ENCODE results near the gene BTAF1. TPM values are rescaled to one million over a fixed set of nuclear protein-coding genes. Genes with fewer than 3 reads are reported as not detected.

BTAF1 gene
- total RNA-seq, 1 experiment from 2014 or later, result 49.6 TPM

DNA sequence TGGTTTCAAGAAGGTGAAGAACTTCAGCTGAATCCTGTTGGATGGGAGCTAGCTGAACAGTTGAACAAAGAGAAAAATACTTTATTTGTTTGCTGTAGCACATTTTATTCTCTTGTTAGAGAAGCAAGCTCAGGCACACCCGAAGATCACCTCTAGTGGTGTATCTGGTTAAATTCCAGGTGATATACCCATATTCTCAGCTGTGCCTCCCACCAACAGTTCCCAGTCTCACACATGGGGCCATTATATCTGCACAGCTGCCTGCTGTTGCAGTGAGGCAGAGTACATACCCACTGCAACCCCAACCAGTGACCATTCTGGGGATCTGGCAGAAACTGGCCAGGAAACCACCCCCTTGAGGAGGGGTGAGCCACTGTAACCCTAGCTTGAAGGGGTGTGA lies 9.2 kb downstream of the BTAF1 start:
- no peaks in the 10 kb centered on the region for H3K9me3 Mint-ChIP-seq
- POLR2A ChIA-PET, result no interaction called here
- CTCF ChIA-PET, result interaction anchor here (1.3 kb wide), 2 partner anchors 9 to 174 kb away, joined by 4 to 13 read pairs; partner anchors contain the start of gene BTAF1
- H3K4me3 Mint-ChIP-seq, result no peak overlapping the region
- ATAC-seq (peak; percentile 24; the same call in 1 of the 2 replicates), DNase-seq (ENCODE audit: low spot score) (no peak)
- H3K4me1 Mint-ChIP-seq, result no peaks in the 10 kb centered on the region
- TF ChIP-seq, protein P1, sequence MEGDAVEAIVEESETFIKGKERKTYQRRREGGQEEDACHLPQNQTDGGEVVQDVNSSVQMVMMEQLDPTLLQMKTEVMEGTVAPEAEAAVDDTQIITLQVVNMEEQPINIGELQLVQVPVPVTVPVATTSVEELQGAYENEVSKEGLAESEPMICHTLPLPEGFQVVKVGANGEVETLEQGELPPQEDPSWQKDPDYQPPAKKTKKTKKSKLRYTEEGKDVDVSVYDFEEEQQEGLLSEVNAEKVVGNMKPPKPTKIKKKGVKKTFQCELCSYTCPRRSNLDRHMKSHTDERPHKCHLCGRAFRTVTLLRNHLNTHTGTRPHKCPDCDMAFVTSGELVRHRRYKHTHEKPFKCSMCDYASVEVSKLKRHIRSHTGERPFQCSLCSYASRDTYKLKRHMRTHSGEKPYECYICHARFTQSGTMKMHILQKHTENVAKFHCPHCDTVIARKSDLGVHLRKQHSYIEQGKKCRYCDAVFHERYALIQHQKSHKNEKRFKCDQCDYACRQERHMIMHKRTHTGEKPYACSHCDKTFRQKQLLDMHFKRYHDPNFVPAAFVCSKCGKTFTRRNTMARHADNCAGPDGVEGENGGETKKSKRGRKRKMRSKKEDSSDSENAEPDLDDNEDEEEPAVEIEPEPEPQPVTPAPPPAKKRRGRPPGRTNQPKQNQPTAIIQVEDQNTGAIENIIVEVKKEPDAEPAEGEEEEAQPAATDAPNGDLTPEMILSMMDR (IDR thresholded peaks at IDR 0.05), result no peak
- no peak for TF ChIP-seq JAZF1 (CRISPR knock-in tag; IDR thresholded peaks at IDR 0.05)
- TF ChIP-seq FOXP1 (CRISPR knock-in tag; IDR thresholded peaks at IDR 0.05; ENCODE audit: borderline replicate concordance), result no peak
- TF ChIP-seq ELF4 (CRISPR knock-in tag; IDR thresholded peaks at IDR 0.05; ENCODE audit: low read depth), result no peak
- TF ChIP-seq, protein P2, sequence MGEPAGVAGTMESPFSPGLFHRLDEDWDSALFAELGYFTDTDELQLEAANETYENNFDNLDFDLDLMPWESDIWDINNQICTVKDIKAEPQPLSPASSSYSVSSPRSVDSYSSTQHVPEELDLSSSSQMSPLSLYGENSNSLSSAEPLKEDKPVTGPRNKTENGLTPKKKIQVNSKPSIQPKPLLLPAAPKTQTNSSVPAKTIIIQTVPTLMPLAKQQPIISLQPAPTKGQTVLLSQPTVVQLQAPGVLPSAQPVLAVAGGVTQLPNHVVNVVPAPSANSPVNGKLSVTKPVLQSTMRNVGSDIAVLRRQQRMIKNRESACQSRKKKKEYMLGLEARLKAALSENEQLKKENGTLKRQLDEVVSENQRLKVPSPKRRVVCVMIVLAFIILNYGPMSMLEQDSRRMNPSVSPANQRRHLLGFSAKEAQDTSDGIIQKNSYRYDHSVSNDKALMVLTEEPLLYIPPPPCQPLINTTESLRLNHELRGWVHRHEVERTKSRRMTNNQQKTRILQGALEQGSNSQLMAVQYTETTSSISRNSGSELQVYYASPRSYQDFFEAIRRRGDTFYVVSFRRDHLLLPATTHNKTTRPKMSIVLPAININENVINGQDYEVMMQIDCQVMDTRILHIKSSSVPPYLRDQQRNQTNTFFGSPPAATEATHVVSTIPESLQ (CRISPR knock-in tag; IDR thresholded peaks at IDR 0.05), result no peak
- TF ChIP-seq, protein P3, sequence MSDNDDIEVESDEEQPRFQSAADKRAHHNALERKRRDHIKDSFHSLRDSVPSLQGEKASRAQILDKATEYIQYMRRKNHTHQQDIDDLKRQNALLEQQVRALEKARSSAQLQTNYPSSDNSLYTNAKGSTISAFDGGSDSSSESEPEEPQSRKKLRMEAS (CRISPR knock-in tag; IDR thresholded peaks at IDR 0.05), result no peak
- TF ChIP-seq, protein P4, sequence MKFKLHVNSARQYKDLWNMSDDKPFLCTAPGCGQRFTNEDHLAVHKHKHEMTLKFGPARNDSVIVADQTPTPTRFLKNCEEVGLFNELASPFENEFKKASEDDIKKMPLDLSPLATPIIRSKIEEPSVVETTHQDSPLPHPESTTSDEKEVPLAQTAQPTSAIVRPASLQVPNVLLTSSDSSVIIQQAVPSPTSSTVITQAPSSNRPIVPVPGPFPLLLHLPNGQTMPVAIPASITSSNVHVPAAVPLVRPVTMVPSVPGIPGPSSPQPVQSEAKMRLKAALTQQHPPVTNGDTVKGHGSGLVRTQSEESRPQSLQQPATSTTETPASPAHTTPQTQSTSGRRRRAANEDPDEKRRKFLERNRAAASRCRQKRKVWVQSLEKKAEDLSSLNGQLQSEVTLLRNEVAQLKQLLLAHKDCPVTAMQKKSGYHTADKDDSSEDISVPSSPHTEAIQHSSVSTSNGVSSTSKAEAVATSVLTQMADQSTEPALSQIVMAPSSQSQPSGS (CRISPR knock-in tag; IDR thresholded peaks at IDR 0.05; ENCODE audit: borderline replicate concordance, low read depth), result no peak
- no peak for TF ChIP-seq OVOL2 (CRISPR knock-in tag; IDR thresholded peaks at IDR 0.05; ENCODE audit: borderline replicate concordance)
- TF ChIP-seq, protein P5, sequence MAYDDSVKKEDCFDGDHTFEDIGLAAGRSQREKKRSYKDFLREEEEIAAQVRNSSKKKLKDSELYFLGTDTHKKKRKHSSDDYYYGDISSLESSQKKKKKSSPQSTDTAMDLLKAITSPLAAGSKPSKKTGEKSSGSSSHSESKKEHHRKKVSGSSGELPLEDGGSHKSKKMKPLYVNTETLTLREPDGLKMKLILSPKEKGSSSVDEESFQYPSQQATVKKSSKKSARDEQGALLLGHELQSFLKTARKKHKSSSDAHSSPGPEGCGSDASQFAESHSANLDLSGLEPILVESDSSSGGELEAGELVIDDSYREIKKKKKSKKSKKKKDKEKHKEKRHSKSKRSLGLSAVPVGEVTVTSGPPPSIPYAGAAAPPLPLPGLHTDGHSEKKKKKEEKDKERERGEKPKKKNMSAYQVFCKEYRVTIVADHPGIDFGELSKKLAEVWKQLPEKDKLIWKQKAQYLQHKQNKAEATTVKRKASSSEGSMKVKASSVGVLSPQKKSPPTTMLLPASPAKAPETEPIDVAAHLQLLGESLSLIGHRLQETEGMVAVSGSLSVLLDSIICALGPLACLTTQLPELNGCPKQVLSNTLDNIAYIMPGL (CRISPR knock-in tag; IDR thresholded peaks at IDR 0.05), result no peak
- no peak overlapping the region; the same call in 1 of the 2 replicates for H3K27ac Mint-ChIP-seq
- H3K36me3 Mint-ChIP-seq, result peaks cover 31% of the 10 kb centered on the region
- H3K27me3 Mint-ChIP-seq (ENCODE audit: low read depth), result no peaks in the 10 kb centered on the region

DNA sequence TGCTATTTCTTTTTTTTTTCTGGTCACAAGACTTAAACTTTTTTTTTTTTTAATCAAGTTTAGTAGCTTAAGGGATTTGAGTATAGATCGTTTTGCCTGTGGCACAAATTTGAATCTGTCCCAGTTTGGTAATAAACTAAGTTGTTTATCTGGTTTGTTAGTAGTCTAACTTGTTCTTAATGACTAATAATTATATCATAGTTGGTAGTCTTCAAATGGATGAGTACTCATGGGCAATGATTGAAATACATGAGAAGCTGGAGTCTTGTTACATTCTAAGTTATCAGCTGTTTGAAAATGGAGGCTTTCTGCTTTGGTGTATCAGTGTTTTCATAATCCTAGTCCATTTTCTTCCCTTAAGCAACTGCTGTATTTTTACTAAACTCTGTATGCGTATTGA lies 12.3 kb downstream of the BTAF1 start:
- CTCF ChIA-PET, result no interaction called here
- Mint-ChIP-seq H3K36me3 (peaks cover 35% of the 10 kb centered on the region), H3K27me3 (ENCODE audit: low read depth) (no peaks in the 10 kb centered on the region), H3K4me3 (no peak overlapping the region), H3K27ac (no peak overlapping the region), H3K9me3 (no peaks in the 10 kb centered on the region), H3K4me1 (no peaks in the 10 kb centered on the region)
- POLR2A ChIA-PET, result interaction anchor here (1.0 kb wide), 1 partner anchor 12 kb away, joined by 3 read pairs; the partner anchor contains the start of gene BTAF1
- no peak for ATAC-seq
- DNase-seq (ENCODE audit: low spot score), result no peak
- no peak for TF ChIP-seq GRHL2 (CRISPR knock-in tag; IDR thresholded peaks at IDR 0.05; ENCODE audit: insufficient replicate concordance, severe bottlenecking)
- TF ChIP-seq ZNF423 (CRISPR knock-in tag; IDR thresholded peaks at IDR 0.05), result no peak
- TF ChIP-seq, protein P6, sequence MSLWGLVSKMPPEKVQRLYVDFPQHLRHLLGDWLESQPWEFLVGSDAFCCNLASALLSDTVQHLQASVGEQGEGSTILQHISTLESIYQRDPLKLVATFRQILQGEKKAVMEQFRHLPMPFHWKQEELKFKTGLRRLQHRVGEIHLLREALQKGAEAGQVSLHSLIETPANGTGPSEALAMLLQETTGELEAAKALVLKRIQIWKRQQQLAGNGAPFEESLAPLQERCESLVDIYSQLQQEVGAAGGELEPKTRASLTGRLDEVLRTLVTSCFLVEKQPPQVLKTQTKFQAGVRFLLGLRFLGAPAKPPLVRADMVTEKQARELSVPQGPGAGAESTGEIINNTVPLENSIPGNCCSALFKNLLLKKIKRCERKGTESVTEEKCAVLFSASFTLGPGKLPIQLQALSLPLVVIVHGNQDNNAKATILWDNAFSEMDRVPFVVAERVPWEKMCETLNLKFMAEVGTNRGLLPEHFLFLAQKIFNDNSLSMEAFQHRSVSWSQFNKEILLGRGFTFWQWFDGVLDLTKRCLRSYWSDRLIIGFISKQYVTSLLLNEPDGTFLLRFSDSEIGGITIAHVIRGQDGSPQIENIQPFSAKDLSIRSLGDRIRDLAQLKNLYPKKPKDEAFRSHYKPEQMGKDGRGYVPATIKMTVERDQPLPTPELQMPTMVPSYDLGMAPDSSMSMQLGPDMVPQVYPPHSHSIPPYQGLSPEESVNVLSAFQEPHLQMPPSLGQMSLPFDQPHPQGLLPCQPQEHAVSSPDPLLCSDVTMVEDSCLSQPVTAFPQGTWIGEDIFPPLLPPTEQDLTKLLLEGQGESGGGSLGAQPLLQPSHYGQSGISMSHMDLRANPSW (CRISPR knock-in tag; conservative IDR thresholded peaks at IDR 0.05; ENCODE audit: low read depth), result no peak
- TF ChIP-seq, protein P2 (CRISPR knock-in tag; IDR thresholded peaks at IDR 0.05), result no peak
- no peak for TF ChIP-seq NFATC4 (CRISPR knock-in tag; IDR thresholded peaks at IDR 0.05)
- no peak for TF ChIP-seq SOX15 (CRISPR knock-in tag; IDR thresholded peaks at IDR 0.05)
- TF ChIP-seq, protein P7, sequence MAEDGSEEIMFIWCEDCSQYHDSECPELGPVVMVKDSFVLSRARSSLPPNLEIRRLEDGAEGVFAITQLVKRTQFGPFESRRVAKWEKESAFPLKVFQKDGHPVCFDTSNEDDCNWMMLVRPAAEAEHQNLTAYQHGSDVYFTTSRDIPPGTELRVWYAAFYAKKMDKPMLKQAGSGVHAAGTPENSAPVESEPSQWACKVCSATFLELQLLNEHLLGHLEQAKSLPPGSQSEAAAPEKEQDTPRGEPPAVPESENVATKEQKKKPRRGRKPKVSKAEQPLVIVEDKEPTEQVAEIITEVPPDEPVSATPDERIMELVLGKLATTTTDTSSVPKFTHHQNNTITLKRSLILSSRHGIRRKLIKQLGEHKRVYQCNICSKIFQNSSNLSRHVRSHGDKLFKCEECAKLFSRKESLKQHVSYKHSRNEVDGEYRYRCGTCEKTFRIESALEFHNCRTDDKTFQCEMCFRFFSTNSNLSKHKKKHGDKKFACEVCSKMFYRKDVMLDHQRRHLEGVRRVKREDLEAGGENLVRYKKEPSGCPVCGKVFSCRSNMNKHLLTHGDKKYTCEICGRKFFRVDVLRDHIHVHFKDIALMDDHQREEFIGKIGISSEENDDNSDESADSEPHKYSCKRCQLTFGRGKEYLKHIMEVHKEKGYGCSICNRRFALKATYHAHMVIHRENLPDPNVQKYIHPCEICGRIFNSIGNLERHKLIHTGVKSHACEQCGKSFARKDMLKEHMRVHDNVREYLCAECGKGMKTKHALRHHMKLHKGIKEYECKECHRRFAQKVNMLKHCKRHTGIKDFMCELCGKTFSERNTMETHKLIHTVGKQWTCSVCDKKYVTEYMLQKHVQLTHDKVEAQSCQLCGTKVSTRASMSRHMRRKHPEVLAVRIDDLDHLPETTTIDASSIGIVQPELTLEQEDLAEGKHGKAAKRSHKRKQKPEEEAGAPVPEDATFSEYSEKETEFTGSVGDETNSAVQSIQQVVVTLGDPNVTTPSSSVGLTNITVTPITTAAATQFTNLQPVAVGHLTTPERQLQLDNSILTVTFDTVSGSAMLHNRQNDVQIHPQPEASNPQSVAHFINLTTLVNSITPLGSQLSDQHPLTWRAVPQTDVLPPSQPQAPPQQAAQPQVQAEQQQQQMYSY (CRISPR knock-in tag; IDR thresholded peaks at IDR 0.05), result no peak
- TF ChIP-seq, protein P1 (IDR thresholded peaks at IDR 0.05), result no peak
